ENCODE results near the gene INPP5A. TPM values are rescaled to one million over a fixed set of nuclear protein-coding genes. Genes with fewer than 3 reads are reported as not detected.

INPP5A gene
- total RNA-seq, 2 donors from 2014 or later = 9.2 to 14.5 TPM

- H3K36me3 ChIP-seq (replicated peaks in 1 of 2; ENCODE audit: insufficient read depth in 1 of 2, low read depth in 2 of 2) = no peaks in the 10 kb centered on the region
- intact Hi-C loops (cut with DNase I) = no loop called here
- 82 to 92% methylated on average over 6 of the region's 6 CpGs for WGBS, 2 donors
- no peak for ATAC-seq
- no peaks in the 10 kb centered on the region for H3K9me3 ChIP-seq
- DNase-seq = no peak
- no peaks in the 10 kb centered on the region for H3K4me1 ChIP-seq
- H3K27me3 ChIP-seq = no peaks in the 10 kb centered on the region
- H3K27ac ChIP-seq = no peak overlapping the region
- TF ChIP-seq, protein P1, sequence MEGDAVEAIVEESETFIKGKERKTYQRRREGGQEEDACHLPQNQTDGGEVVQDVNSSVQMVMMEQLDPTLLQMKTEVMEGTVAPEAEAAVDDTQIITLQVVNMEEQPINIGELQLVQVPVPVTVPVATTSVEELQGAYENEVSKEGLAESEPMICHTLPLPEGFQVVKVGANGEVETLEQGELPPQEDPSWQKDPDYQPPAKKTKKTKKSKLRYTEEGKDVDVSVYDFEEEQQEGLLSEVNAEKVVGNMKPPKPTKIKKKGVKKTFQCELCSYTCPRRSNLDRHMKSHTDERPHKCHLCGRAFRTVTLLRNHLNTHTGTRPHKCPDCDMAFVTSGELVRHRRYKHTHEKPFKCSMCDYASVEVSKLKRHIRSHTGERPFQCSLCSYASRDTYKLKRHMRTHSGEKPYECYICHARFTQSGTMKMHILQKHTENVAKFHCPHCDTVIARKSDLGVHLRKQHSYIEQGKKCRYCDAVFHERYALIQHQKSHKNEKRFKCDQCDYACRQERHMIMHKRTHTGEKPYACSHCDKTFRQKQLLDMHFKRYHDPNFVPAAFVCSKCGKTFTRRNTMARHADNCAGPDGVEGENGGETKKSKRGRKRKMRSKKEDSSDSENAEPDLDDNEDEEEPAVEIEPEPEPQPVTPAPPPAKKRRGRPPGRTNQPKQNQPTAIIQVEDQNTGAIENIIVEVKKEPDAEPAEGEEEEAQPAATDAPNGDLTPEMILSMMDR (IDR thresholded peaks at IDR 0.05) = no peak
- no peak for TF ChIP-seq POLR2A (IDR thresholded peaks at IDR 0.05)
- H3K4me3 ChIP-seq = no peak overlapping the region
Measured at GRCh38 chr10:132762267-132762666, 224.7 kb downstream of the INPP5A start.

DNA sequence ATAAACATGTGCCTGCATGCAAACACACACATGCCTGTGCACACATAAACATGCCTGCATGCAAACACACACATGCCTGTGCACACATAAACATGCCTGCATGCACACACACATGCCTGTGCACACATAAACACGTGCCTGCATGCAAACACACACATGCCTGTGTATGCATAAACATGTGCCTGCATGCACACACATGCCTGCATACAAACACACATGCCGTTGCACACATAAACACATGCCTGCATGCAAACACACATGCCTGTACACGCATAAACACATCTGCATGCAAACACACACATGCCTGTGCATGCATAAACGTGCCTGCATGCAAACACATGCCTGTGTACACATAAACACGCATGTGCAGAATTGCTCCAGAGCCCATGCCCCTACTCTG lies 226.0 kb downstream of the INPP5A start:
- Histone ChIP-seq H3K27me3 (no peaks in the 10 kb centered on the region), H3K4me3 (no peak overlapping the region), H3K9me3 (no peaks in the 10 kb centered on the region), H3K4me1 (no peaks in the 10 kb centered on the region), H3K36me3 (replicated peaks in 1 of 2; ENCODE audit: insufficient read depth in 1 of 2, low read depth in 2 of 2) (no peaks in the 10 kb centered on the region), H3K27ac (no peak overlapping the region)
- 92 to 98% methylated on average over 5 of the region's 5 CpGs for WGBS, 2 donors
- DNase-seq (no peak), ATAC-seq (no peak)
- intact Hi-C loops (cut with DNase I) = no loop called here
- TF ChIP-seq POLR2A (IDR thresholded peaks at IDR 0.05) = no peak
- TF ChIP-seq, protein P1 (IDR thresholded peaks at IDR 0.05) = no peak

DNA sequence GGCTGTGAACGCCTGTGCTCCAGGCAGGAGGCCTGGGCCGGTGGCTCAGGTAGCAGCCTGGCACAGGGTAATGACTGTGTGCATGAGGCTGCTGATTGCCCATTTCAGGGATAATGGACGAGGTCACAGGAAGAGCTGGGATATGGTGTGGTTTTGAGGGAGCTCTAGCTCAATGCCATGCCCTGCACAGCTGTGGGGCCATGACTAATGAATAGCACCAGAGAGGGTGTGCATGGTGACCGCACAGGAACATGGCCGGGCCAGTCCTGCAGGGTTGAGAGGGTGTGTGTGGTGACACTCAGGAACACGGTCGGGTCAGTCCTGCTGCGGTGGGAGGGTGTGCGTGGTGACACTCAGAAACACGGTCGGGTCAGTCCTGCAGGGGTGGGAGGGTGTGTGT lies 226.5 kb downstream of the INPP5A start:
- Histone ChIP-seq H3K4me1 (no peaks in the 10 kb centered on the region), H3K27ac (no peak overlapping the region), H3K36me3 (replicated peaks in 1 of 2; ENCODE audit: insufficient read depth in 1 of 2, low read depth in 2 of 2) (no peaks in the 10 kb centered on the region), H3K9me3 (no peaks in the 10 kb centered on the region), H3K4me3 (no peak overlapping the region), H3K27me3 (no peaks in the 10 kb centered on the region)
- no peak for TF ChIP-seq POLR2A (IDR thresholded peaks at IDR 0.05)
- TF ChIP-seq, protein P1 (IDR thresholded peaks at IDR 0.05) = no peak
- intact Hi-C loops (cut with DNase I) = no loop called here
- ATAC-seq = no peak
- 78 to 95% methylated on average over 10 to 11 of the region's 11 CpGs for WGBS, 2 donors
- no peak for DNase-seq

GRCh38 chr10:132765435-132765834 lies 227.8 kb downstream of the INPP5A start:
- TF ChIP-seq POLR2A (IDR thresholded peaks at IDR 0.05) = no peak
- TF ChIP-seq, protein P1 (IDR thresholded peaks at IDR 0.05) = no peak
- H3K27me3 ChIP-seq = no peaks in the 10 kb centered on the region
- H3K4me3 ChIP-seq = no peak overlapping the region
- H3K9me3 ChIP-seq = no peaks in the 10 kb centered on the region
- DNase-seq (no peak), ATAC-seq (no peak)
- 94 to 97% methylated on average over 7 to 11 of the region's 11 CpGs for WGBS, 2 donors
- no peak overlapping the region for H3K27ac ChIP-seq
- H3K4me1 ChIP-seq = no peaks in the 10 kb centered on the region
- intact Hi-C loops (cut with DNase I) = no loop called here
- H3K36me3 ChIP-seq (replicated peaks in 1 of 2; ENCODE audit: insufficient read depth in 1 of 2, low read depth in 2 of 2) = no peaks in the 10 kb centered on the region

DNA sequence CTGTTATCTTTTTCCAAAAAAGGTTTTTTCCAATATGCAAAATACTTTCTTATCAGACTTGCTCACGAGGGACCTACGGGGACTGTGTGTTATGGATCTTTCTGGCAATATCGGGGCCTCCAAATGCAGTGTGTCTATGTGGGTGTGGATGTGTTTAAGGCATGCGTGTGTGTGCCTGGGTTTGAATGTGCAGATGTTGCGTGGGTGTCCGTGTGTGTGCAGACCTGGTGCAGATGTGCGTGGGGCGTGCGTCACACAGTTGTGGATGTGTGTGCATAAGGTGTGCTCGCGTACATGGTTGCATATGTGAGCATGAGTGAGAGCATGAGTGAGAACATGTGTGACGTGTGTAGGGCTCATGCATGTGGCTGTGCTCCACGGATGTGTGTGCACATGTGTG lies 228.7 kb downstream of the INPP5A start:
- Histone ChIP-seq H3K9me3 (no peaks in the 10 kb centered on the region), H3K4me1 (no peaks in the 10 kb centered on the region), H3K27me3 (no peaks in the 10 kb centered on the region), H3K27ac (no peak overlapping the region), H3K4me3 (no peak overlapping the region), H3K36me3 (replicated peaks in 1 of 2; ENCODE audit: insufficient read depth in 1 of 2, low read depth in 2 of 2) (no peaks in the 10 kb centered on the region)
- no peak for TF ChIP-seq POLR2A (IDR thresholded peaks at IDR 0.05)
- TF ChIP-seq, protein P1 (IDR thresholded peaks at IDR 0.05) = no peak
- intact Hi-C loops (cut with DNase I) = no loop called here
- ATAC-seq (no peak), DNase-seq (no peak)
- 89 to 92% methylated on average over 13 of the region's 13 CpGs for WGBS, 2 donors
